Activated CD8-positive, alpha-beta T cell treated with anti-CD3 and anti-CD28 coated beads, Interleukin-2, amount 10 ng/mL, durations not matched to agents 7 days and 5 days (primary cell): ENCODE measurements around the gene XPC. TPM values are rescaled to one million over a fixed set of nuclear protein-coding genes. Genes with fewer than 3 reads are reported as not detected.

ENCODE experiments used
- ATAC-seq: fragments of 150-1000 bp; cut with Tn5 transposase; one replicate; pipeline ENCODE4 v1.10.0; 2021; ENCODE audit warnings: moderate library complexity
- CTCF ChIA-PET: fragments of 350-600 bp; sonication (Branson Sonifier 250); formaldehyde crosslinking; loops from one replicate; lab custom pipeline; 2021; ENCODE audit warnings: antibody characterized with exemption; lab: Charles Lee
- POLR2A ChIA-PET: fragments of 350-600 bp; sonication (Branson Sonifier 250); formaldehyde crosslinking; loops from one replicate; lab custom pipeline; 2021; ENCODE audit warnings: antibody characterized with exemption; lab: Charles Lee
- DNase-seq: peaks from one replicate; pipeline ENCODE4 v3.0.0-alpha.2; 2020
- H3K27ac Mint-ChIP-seq: one replicate; pipeline ENCODE4 v1.8.0; 2021; ENCODE audit warnings: mild to moderate bottlenecking, mixed read lengths
- H3K27me3 Mint-ChIP-seq: one replicate; pipeline ENCODE4 v1.8.0; 2021; ENCODE audit warnings: low read depth, mixed read lengths
- H3K36me3 Mint-ChIP-seq: one replicate; pipeline ENCODE4 v1.8.0; 2021; ENCODE audit warnings: low read depth, mixed read lengths
- H3K4me1 Mint-ChIP-seq: one replicate; pipeline ENCODE4 v1.8.0; 2021; ENCODE audit warnings: low read depth, mixed read lengths
- H3K4me3 Mint-ChIP-seq: one replicate; pipeline ENCODE4 v1.8.0; 2021; ENCODE audit warnings: mild to moderate bottlenecking, mixed read lengths
- H3K9me3 Mint-ChIP-seq: one replicate; pipeline ENCODE4 v1.8.0; 2022; ENCODE audit warnings: mixed read lengths; ENCODE audit not compliant: insufficient read depth
- total RNA-seq, 2 experiments: library from RNA; stranded (reverse); gene quantifications; one replicate each; pipeline ENCODE4 v1.2.3, GENCODE V29; 2021

The XPC gene
- total RNA-seq, 2 experiments from 2014 or later = 29.4 to 31.6 TPM

DNA sequence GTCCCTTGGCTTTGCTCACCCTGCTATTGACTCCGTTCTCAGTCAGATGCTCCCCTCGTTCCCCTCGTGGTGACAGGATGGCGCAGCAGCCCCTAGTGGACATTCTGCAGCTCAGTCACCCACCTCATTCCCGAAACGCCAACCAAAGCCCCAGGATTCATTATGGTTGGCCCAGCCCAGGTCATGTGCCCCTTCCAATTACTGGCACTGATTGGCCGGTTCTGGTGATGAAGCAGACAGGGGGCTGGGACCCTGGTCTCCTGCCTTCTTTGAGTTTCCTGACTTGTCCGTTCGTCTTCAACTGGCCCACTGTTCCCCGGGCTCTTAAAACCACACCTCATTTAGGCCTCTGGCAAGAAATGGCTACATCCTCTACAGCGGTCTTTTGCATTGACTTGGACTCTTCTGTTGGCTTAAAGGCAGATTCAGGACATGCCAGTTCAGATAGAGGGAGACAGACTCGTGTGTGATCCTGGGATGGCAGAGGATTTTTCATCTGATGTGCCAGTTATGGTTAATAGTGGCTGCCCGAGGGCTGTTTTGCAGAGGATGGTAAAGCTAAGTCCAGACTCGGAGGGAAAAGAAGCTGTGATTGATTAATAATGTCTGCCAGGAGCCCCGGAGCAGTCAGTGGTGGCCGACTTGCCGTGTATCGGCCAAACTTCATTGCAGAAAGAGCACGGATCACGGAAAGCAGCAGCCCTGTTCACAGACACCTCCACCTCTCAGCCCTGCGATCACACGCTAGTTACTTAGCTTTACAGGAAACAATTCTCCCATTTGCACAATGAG is 38.1 kb upstream of the XPC start:
- DNase-seq (peak; percentile 2), ATAC-seq (no peak)
- peaks cover 8% of the 10 kb centered on the region for H3K9me3 Mint-ChIP-seq
- ChIA-PET CTCF (interaction anchor here (1.5 to 2.3 kb wide), 2 partner anchors 13 to 41 kb away, joined by 3 to 10 read pairs; no protein-coding TSS in a partner anchor), POLR2A (no interaction called here)
- no peak overlapping the region for H3K27ac Mint-ChIP-seq
- no peaks in the 10 kb centered on the region for H3K4me1 Mint-ChIP-seq
- no peak overlapping the region for H3K4me3 Mint-ChIP-seq
- H3K27me3 Mint-ChIP-seq = peaks cover 2% of the 10 kb centered on the region
- peaks cover 2% of the 10 kb centered on the region for H3K36me3 Mint-ChIP-seq

GRCh38 chr3:14214764-14215163 is 36.4 kb upstream of the XPC start:
- no peak for DNase-seq
- Mint-ChIP-seq H3K4me1 (no peaks in the 10 kb centered on the region), H3K27ac (no peak overlapping the region), H3K27me3 (peaks cover 2% of the 10 kb centered on the region), H3K4me3 (no peak overlapping the region), H3K36me3 (no peaks in the 10 kb centered on the region), H3K9me3 (no peaks in the 10 kb centered on the region)
- ChIA-PET POLR2A (no interaction called here), CTCF (interaction anchor here (1.5 to 2.3 kb wide), 2 partner anchors 11 to 40 kb away, joined by 3 to 10 read pairs; no protein-coding TSS in a partner anchor)
- no peak for ATAC-seq

DNA sequence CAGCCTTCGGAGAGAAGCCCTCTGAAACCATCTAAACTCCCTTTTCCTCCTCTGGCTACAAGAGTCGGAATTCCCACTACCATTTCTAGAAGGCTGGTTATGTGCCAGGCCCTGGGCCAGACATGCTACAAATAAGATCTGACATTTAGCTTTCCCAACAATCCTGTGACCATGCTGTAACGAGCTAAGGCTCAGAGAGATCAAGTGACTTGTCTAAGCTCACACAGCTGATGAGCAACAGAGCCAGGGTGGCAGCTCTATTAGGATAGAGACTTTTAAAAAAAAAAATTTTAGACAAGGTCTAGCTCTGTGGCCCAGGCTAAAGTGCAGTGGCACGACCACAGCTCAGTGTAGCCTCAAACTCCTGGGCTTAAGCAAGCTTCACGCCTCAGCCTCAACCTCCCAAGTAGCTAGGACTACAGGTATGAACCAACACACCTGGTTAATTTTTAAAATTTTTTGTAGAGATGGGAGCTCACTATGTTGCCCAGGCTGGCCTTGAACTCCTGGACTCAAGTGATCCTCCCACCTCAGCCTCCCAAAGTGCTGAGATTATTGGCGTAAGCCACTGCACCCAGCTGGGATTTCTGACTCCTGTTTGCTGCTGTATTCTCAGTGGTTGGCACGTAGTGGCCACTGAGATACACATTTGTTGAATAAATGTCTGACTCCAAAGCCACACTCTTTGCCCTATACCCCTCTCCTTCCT is 34.8 kb upstream of the XPC start:
- CTCF ChIA-PET = interaction anchor here (3.0 kb wide), 1 partner anchor 9 kb away, joined by 24 read pairs; no protein-coding TSS in a partner anchor

GRCh38 chr3:14212032-14212431 is 33.6 kb upstream of the XPC start:
- ChIA-PET CTCF (interaction anchor here (3.0 kb wide), 1 partner anchor 8 kb away, joined by 24 read pairs; no protein-coding TSS in a partner anchor), POLR2A (interaction anchor here (0.7 kb wide), 1 partner anchor 33 kb away, joined by 3 read pairs; the partner anchor contains the start of gene LSM3)
- H3K4me1 Mint-ChIP-seq = no peaks in the 10 kb centered on the region
- H3K9me3 Mint-ChIP-seq = no peaks in the 10 kb centered on the region
- no peaks in the 10 kb centered on the region for H3K36me3 Mint-ChIP-seq
- no peak overlapping the region for H3K27ac Mint-ChIP-seq
- H3K27me3 Mint-ChIP-seq = no peaks in the 10 kb centered on the region
- H3K4me3 Mint-ChIP-seq = no peak overlapping the region
- no peak for ATAC-seq
- DNase-seq = no peak

More for the DNA sequence above, 34.8 kb upstream of the XPC start:
- Mint-ChIP-seq H3K9me3 (no peaks in the 10 kb centered on the region), H3K27ac (no peak overlapping the region), H3K27me3 (peaks cover 2% of the 10 kb centered on the region), H3K4me3 (no peak overlapping the region), H3K36me3 (no peaks in the 10 kb centered on the region), H3K4me1 (no peaks in the 10 kb centered on the region)
- POLR2A ChIA-PET = no interaction called here
- no peak for DNase-seq
- no peak for ATAC-seq

DNA sequence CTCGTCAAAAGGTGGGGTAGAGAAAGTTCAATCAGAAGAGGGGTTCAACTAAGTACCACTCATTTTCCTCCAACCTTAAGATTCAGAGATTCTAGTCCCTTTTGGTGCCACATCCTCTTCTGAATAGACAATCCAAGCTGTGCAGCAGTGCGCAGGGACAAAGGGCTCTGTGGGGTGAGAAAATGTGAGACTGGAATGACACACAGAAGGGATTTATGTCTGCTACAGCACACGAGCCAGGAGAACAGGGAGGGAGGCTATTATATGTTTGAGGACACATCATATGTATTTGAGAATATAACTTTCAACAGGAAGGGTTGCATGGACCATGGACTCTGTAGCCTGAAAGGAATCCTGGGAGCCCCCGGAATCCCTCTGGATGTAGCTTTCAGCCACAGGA is 33.2 kb upstream of the XPC start:
- Mint-ChIP-seq H3K36me3 (no peaks in the 10 kb centered on the region), H3K4me3 (no peak overlapping the region), H3K9me3 (no peaks in the 10 kb centered on the region), H3K27me3 (no peaks in the 10 kb centered on the region), H3K4me1 (no peaks in the 10 kb centered on the region), H3K27ac (no peak overlapping the region)
- ChIA-PET POLR2A (interaction anchor here (0.7 kb wide), 1 partner anchor 33 kb away, joined by 3 read pairs; the partner anchor contains the start of gene LSM3), CTCF (interaction anchor here (0.8 to 3.0 kb wide), 3 partner anchors 8 to 297 kb away, joined by 3 to 24 read pairs (median 3); no protein-coding TSS in a partner anchor)
- ATAC-seq = no peak
- no peak for DNase-seq

- no peaks in the 10 kb centered on the region for H3K9me3 Mint-ChIP-seq
- DNase-seq (no peak), ATAC-seq (no peak)
- H3K27me3 Mint-ChIP-seq = no peaks in the 10 kb centered on the region
- ChIA-PET POLR2A (no interaction called here), CTCF (interaction anchor here (0.8 to 3.0 kb wide), 3 partner anchors 7 to 298 kb away, joined by 3 to 24 read pairs (median 3); no protein-coding TSS in a partner anchor)
- no peak overlapping the region for H3K27ac Mint-ChIP-seq
- H3K36me3 Mint-ChIP-seq = no peaks in the 10 kb centered on the region
- no peaks in the 10 kb centered on the region for H3K4me1 Mint-ChIP-seq
- H3K4me3 Mint-ChIP-seq = no peak overlapping the region
Measured at GRCh38 chr3:14210843-14211594, 32.6 kb upstream of the XPC start.

DNA sequence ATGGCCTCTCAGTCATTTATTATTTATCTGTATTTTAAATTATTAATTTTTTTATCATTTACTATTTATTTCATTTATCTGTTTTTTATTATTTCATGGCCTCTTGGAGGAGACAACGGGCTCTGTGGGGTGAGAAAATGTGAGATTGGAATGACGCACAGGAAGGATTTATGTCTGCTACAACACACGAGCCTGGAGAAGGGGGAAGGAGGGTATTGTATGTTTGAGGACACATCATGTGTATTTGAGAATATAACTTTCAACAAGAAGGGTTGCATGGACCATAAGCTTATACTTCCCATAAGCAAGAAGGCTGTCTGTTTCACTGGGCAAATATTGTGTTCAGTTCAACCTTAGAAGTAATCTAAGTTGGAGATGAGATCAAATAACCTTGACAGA is 31.9 kb upstream of the XPC start:
- ChIA-PET CTCF (interaction anchor here (1.0 kb wide), 1 partner anchor 10 kb away, joined by 3 read pairs; no protein-coding TSS in a partner anchor), POLR2A (no interaction called here)
- H3K4me3 Mint-ChIP-seq = no peak overlapping the region
- H3K36me3 Mint-ChIP-seq = no peaks in the 10 kb centered on the region
- no peaks in the 10 kb centered on the region for H3K4me1 Mint-ChIP-seq
- ATAC-seq = no peak
- no peaks in the 10 kb centered on the region for H3K27me3 Mint-ChIP-seq
- no peaks in the 10 kb centered on the region for H3K9me3 Mint-ChIP-seq
- DNase-seq = no peak
- H3K27ac Mint-ChIP-seq = no peak overlapping the region

GRCh38 chr3:14209581-14210289 is 31.3 kb upstream of the XPC start:
- Mint-ChIP-seq H3K27me3 (no peaks in the 10 kb centered on the region), H3K4me3 (no peak overlapping the region), H3K36me3 (no peaks in the 10 kb centered on the region), H3K9me3 (no peaks in the 10 kb centered on the region), H3K4me1 (no peaks in the 10 kb centered on the region), H3K27ac (no peak overlapping the region)
- ATAC-seq = no peak
- POLR2A ChIA-PET = no interaction called here
- CTCF ChIA-PET = no interaction called here
- DNase-seq = no peak

DNA sequence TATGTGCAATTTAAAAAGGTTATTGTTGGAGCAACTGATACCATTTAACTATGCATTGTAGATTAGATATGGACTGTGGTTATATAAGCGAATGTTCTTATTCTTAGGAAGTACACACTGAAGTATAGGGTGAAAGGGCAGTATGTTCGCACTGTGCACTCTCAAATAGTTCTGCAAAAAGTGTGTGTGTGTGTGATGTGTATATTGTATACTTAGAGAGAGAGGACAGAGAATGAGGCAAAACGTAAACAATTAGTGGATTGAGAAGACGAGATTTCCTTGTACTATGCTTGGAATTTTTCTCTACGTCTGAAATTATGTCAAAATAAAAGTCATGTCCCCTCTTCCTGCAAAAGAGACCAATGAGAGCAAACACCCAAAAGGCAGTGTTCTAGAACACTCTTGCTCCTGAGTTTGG is 30.6 kb upstream of the XPC start:
- H3K4me3 Mint-ChIP-seq = no peak overlapping the region
- no peak overlapping the region for H3K27ac Mint-ChIP-seq
- ChIA-PET POLR2A (no interaction called here), CTCF (no interaction called here)
- no peaks in the 10 kb centered on the region for H3K9me3 Mint-ChIP-seq
- H3K4me1 Mint-ChIP-seq = no peaks in the 10 kb centered on the region
- ATAC-seq (no peak), DNase-seq (no peak)
- H3K27me3 Mint-ChIP-seq = no peaks in the 10 kb centered on the region
- no peaks in the 10 kb centered on the region for H3K36me3 Mint-ChIP-seq

- POLR2A ChIA-PET = no interaction called here
- no peaks in the 10 kb centered on the region for H3K36me3 Mint-ChIP-seq
- ATAC-seq (no peak), DNase-seq (no peak)
- no peaks in the 10 kb centered on the region for H3K27me3 Mint-ChIP-seq
- no peaks in the 10 kb centered on the region for H3K4me1 Mint-ChIP-seq
- H3K4me3 Mint-ChIP-seq = no peak overlapping the region
- CTCF ChIA-PET = no interaction called here
- H3K9me3 Mint-ChIP-seq = no peaks in the 10 kb centered on the region
- H3K27ac Mint-ChIP-seq = no peak overlapping the region
Measured at GRCh38 chr3:14208168-14208567, 29.8 kb upstream of the XPC start.
